Measurements from ENCODE around the gene ZNF618.

Gene ZNF618

GRCh38 chr9:113910036-113910639, 34.0 kb downstream of the ZNF618 start:
- no peaks in the 10 kb centered on the region for H3K27me3 Mint-ChIP-seq
- H3K4me1 Mint-ChIP-seq (ENCODE audit: low read depth), result peaks cover 11% of the 10 kb centered on the region
- intact Hi-C loops (cut with micrococcal nuclease), result no loop called here
- H3K4me3 Mint-ChIP-seq, result no peak overlapping the region
- H3K36me3 Mint-ChIP-seq (ENCODE audit: low read depth), result no peaks in the 10 kb centered on the region
- H3K27ac Mint-ChIP-seq, result no peak overlapping the region
- H3K9me3 Mint-ChIP-seq, result no peaks in the 10 kb centered on the region

GRCh38 chr9:113911850-113912557, 35.9 kb downstream of the ZNF618 start:
- H3K27ac Mint-ChIP-seq, result no peak overlapping the region
- no peak overlapping the region for H3K4me3 Mint-ChIP-seq
- H3K27me3 Mint-ChIP-seq, result no peaks in the 10 kb centered on the region
- H3K36me3 Mint-ChIP-seq (ENCODE audit: low read depth), result no peaks in the 10 kb centered on the region
- H3K4me1 Mint-ChIP-seq (ENCODE audit: low read depth), result peaks cover 8% of the 10 kb centered on the region
- H3K9me3 Mint-ChIP-seq, result no peaks in the 10 kb centered on the region
- intact Hi-C loops (cut with micrococcal nuclease), result no loop called here

GRCh38 chr9:113912816-113913215, 36.7 kb downstream of the ZNF618 start:
- H3K36me3 Mint-ChIP-seq (ENCODE audit: low read depth), result no peaks in the 10 kb centered on the region
- intact Hi-C loops (cut with micrococcal nuclease), result no loop called here
- H3K9me3 Mint-ChIP-seq, result no peaks in the 10 kb centered on the region
- no peaks in the 10 kb centered on the region for H3K4me1 Mint-ChIP-seq (ENCODE audit: low read depth)
- no peak overlapping the region for H3K4me3 Mint-ChIP-seq
- no peaks in the 10 kb centered on the region for H3K27me3 Mint-ChIP-seq
- H3K27ac Mint-ChIP-seq, result no peak overlapping the region

- no peak overlapping the region for H3K27ac Mint-ChIP-seq
- no peaks in the 10 kb centered on the region for H3K4me1 Mint-ChIP-seq (ENCODE audit: low read depth)
- H3K27me3 Mint-ChIP-seq, result no peaks in the 10 kb centered on the region
- H3K4me3 Mint-ChIP-seq, result no peak overlapping the region
- no peaks in the 10 kb centered on the region for H3K9me3 Mint-ChIP-seq
- intact Hi-C loops (cut with micrococcal nuclease), result no loop called here
- H3K36me3 Mint-ChIP-seq (ENCODE audit: low read depth), result no peaks in the 10 kb centered on the region
Measured at GRCh38 chr9:113913426-113914195, 37.5 kb downstream of the ZNF618 start.

- no peak overlapping the region for H3K4me3 Mint-ChIP-seq
- H3K27ac Mint-ChIP-seq, result no peak overlapping the region
- no peaks in the 10 kb centered on the region for H3K4me1 Mint-ChIP-seq (ENCODE audit: low read depth)
- no peaks in the 10 kb centered on the region for H3K36me3 Mint-ChIP-seq (ENCODE audit: low read depth)
- intact Hi-C loops (cut with micrococcal nuclease), result no loop called here
- no peaks in the 10 kb centered on the region for H3K27me3 Mint-ChIP-seq
- no peaks in the 10 kb centered on the region for H3K9me3 Mint-ChIP-seq
Measured at GRCh38 chr9:113914517-113914916, 38.4 kb downstream of the ZNF618 start.

GRCh38 chr9:113915817-113916434, 39.8 kb downstream of the ZNF618 start:
- intact Hi-C loops (cut with micrococcal nuclease), result no loop called here
- H3K4me1 Mint-ChIP-seq (ENCODE audit: low read depth), result no peaks in the 10 kb centered on the region
- no peaks in the 10 kb centered on the region for H3K36me3 Mint-ChIP-seq (ENCODE audit: low read depth)
- no peaks in the 10 kb centered on the region for H3K9me3 Mint-ChIP-seq
- H3K27me3 Mint-ChIP-seq, result no peaks in the 10 kb centered on the region
- no peak overlapping the region for H3K4me3 Mint-ChIP-seq
- no peak overlapping the region for H3K27ac Mint-ChIP-seq

GRCh38 chr9:113916931-113917330, 40.8 kb downstream of the ZNF618 start:
- no peak overlapping the region for H3K4me3 Mint-ChIP-seq
- H3K27me3 Mint-ChIP-seq, result no peaks in the 10 kb centered on the region
- H3K4me1 Mint-ChIP-seq (ENCODE audit: low read depth), result no peaks in the 10 kb centered on the region
- no peak overlapping the region for H3K27ac Mint-ChIP-seq
- intact Hi-C loops (cut with micrococcal nuclease), result no loop called here
- no peaks in the 10 kb centered on the region for H3K36me3 Mint-ChIP-seq (ENCODE audit: low read depth)
- no peaks in the 10 kb centered on the region for H3K9me3 Mint-ChIP-seq

- Mint-ChIP-seq H3K4me3 (no peak overlapping the region), H3K4me1 (ENCODE audit: low read depth) (no peaks in the 10 kb centered on the region), H3K9me3 (peaks cover 15% of the 10 kb centered on the region), H3K27me3 (no peaks in the 10 kb centered on the region), H3K36me3 (ENCODE audit: low read depth) (no peaks in the 10 kb centered on the region), H3K27ac (no peak overlapping the region)
- intact Hi-C loops (cut with micrococcal nuclease), result no loop called here
Measured at GRCh38 chr9:113918697-113919350, 42.7 kb downstream of the ZNF618 start.

- peaks cover 20% of the 10 kb centered on the region for H3K9me3 Mint-ChIP-seq
- no peaks in the 10 kb centered on the region for H3K27me3 Mint-ChIP-seq
- no peaks in the 10 kb centered on the region for H3K4me1 Mint-ChIP-seq (ENCODE audit: low read depth)
- no peak overlapping the region for H3K27ac Mint-ChIP-seq
- no peak overlapping the region for H3K4me3 Mint-ChIP-seq
- intact Hi-C loops (cut with micrococcal nuclease), result no loop called here
- no peaks in the 10 kb centered on the region for H3K36me3 Mint-ChIP-seq (ENCODE audit: low read depth)
Measured at GRCh38 chr9:113919382-113919781, 43.3 kb downstream of the ZNF618 start.

GRCh38 chr9:113919871-113920270, 43.8 kb downstream of the ZNF618 start:
- H3K27me3 Mint-ChIP-seq, result no peaks in the 10 kb centered on the region
- H3K9me3 Mint-ChIP-seq, result peaks cover 25% of the 10 kb centered on the region
- H3K27ac Mint-ChIP-seq, result no peak overlapping the region
- no peaks in the 10 kb centered on the region for H3K4me1 Mint-ChIP-seq (ENCODE audit: low read depth)
- H3K36me3 Mint-ChIP-seq (ENCODE audit: low read depth), result no peaks in the 10 kb centered on the region
- no peak overlapping the region for H3K4me3 Mint-ChIP-seq
- intact Hi-C loops (cut with micrococcal nuclease), result no loop called here

GRCh38 chr9:113920872-113921271, 44.8 kb downstream of the ZNF618 start:
- Mint-ChIP-seq H3K36me3 (ENCODE audit: low read depth) (no peaks in the 10 kb centered on the region), H3K4me1 (ENCODE audit: low read depth) (no peaks in the 10 kb centered on the region), H3K27ac (no peak overlapping the region), H3K27me3 (no peaks in the 10 kb centered on the region), H3K4me3 (no peak overlapping the region), H3K9me3 (peaks cover 30% of the 10 kb centered on the region)
- intact Hi-C loops (cut with micrococcal nuclease), result no loop called here

GRCh38 chr9:113921396-113921925, 45.4 kb downstream of the ZNF618 start:
- no peaks in the 10 kb centered on the region for H3K27me3 Mint-ChIP-seq
- no peaks in the 10 kb centered on the region for H3K36me3 Mint-ChIP-seq (ENCODE audit: low read depth)
- intact Hi-C loops (cut with micrococcal nuclease), result no loop called here
- peaks cover 36% of the 10 kb centered on the region for H3K9me3 Mint-ChIP-seq
- no peak overlapping the region for H3K4me3 Mint-ChIP-seq
- H3K27ac Mint-ChIP-seq, result no peak overlapping the region
- no peaks in the 10 kb centered on the region for H3K4me1 Mint-ChIP-seq (ENCODE audit: low read depth)

GRCh38 chr9:113922160-113922559, 46.1 kb downstream of the ZNF618 start:
- H3K9me3 Mint-ChIP-seq, result peaks cover 41% of the 10 kb centered on the region
- intact Hi-C loops (cut with micrococcal nuclease), result no loop called here
- no peaks in the 10 kb centered on the region for H3K36me3 Mint-ChIP-seq (ENCODE audit: low read depth)
- no peaks in the 10 kb centered on the region for H3K4me1 Mint-ChIP-seq (ENCODE audit: low read depth)
- H3K4me3 Mint-ChIP-seq, result no peak overlapping the region
- no peaks in the 10 kb centered on the region for H3K27me3 Mint-ChIP-seq
- no peak overlapping the region for H3K27ac Mint-ChIP-seq

All from dendritic cell treated with granulocyte-macrophage colony-stimulating factor and Interleukin-4, amounts not matched to agents 40 ng/mL and 50 ng/mL, for 4 days (primary cell).